Measurements from ENCODE around the gene CYP26C1.

The CYP26C1 gene

DNA sequence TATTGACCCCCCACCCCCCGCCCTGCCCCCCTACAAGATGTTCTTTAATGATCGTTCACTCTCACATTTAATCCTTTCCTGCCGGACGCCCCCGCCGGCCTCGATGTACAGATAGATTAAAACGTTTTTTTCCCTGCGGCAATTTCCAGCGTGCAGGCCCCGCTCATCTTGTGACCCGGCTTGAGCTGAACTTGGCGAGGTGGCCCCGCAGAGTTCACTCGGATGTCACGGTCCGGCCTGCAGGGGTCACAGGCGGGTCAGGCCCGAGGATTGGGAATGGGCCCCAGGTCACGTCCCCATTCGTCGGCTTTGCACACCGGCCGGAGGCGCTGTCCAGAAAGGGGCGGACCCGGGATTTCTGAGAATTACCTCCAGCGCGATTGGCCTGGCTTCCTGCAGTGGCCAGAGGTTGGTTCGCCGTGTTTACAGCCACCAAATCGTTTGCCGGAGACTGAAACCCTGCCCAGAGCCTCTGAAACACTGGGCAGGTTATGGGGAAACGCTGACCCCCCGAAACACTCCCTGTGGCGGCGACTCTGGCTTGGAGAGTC, 11.2 kb downstream of the CYP26C1 start:
- no peak overlapping the region for H3K4me3 ChIP-seq (ENCODE audit: low read length, poor library complexity, severe bottlenecking)
- peaks cover 13% of the 10 kb centered on the region for H3K4me1 ChIP-seq (ENCODE audit: insufficient read depth, low read length, poor library complexity, severe bottlenecking)
- no peak for TF ChIP-seq EZH2phosphoT487 (IDR thresholded peaks at IDR 0.05; ENCODE audit: borderline replicate concordance)
- no peak for TF ChIP-seq CTCF (conservative IDR thresholded peaks at IDR 0.05; ENCODE audit: low read length)
- no peaks in the 10 kb centered on the region for H3K9me3 ChIP-seq (ENCODE audit: insufficient read depth, low read depth, low read length)
- no peaks in the 10 kb centered on the region for H3K9me2 ChIP-seq (replicated peaks; ENCODE audit: low read depth, low read length)
- H2AFZ ChIP-seq (ENCODE audit: low read length), result no peak overlapping the region
- no peaks in the 10 kb centered on the region for H3K27me3 ChIP-seq (ENCODE audit: insufficient read depth, low read length, poor library complexity, severe bottlenecking)
- H3K79me2 ChIP-seq (ENCODE audit: insufficient read depth, low read length), result no peaks in the 10 kb centered on the region
- no peak overlapping the region for H3K4me2 ChIP-seq (ENCODE audit: low read depth, low read length, poor library complexity, severe bottlenecking)
- H3K36me3 ChIP-seq (ENCODE audit: insufficient read depth, low read length), result no peaks in the 10 kb centered on the region
- no peaks in the 10 kb centered on the region for H3F3A ChIP-seq (ENCODE audit: low read depth)
- H4K20me1 ChIP-seq (ENCODE audit: insufficient read depth, low read length, poor library complexity, severe bottlenecking), result no peaks in the 10 kb centered on the region
- H3K9ac ChIP-seq (ENCODE audit: low read depth, low read length, poor library complexity, severe bottlenecking), result no peak overlapping the region

GRCh38 chr10:93072225-93072712, 11.7 kb downstream of the CYP26C1 start:
- Histone ChIP-seq H3K4me3 (ENCODE audit: low read length, poor library complexity, severe bottlenecking) (no peak overlapping the region), H3K4me1 (ENCODE audit: insufficient read depth, low read length, poor library complexity, severe bottlenecking) (peaks cover 13% of the 10 kb centered on the region), H3K9ac (ENCODE audit: low read depth, low read length, poor library complexity, severe bottlenecking) (no peak overlapping the region), H3F3A (ENCODE audit: low read depth) (no peaks in the 10 kb centered on the region), H3K4me2 (ENCODE audit: low read depth, low read length, poor library complexity, severe bottlenecking) (no peak overlapping the region), H2AFZ (ENCODE audit: low read length) (no peak overlapping the region), H3K79me2 (ENCODE audit: insufficient read depth, low read length) (no peaks in the 10 kb centered on the region), H3K9me2 (replicated peaks; ENCODE audit: low read depth, low read length) (no peaks in the 10 kb centered on the region), H3K36me3 (ENCODE audit: insufficient read depth, low read length) (no peaks in the 10 kb centered on the region), H3K9me3 (ENCODE audit: insufficient read depth, low read depth, low read length) (no peaks in the 10 kb centered on the region), H4K20me1 (ENCODE audit: insufficient read depth, low read length, poor library complexity, severe bottlenecking) (no peaks in the 10 kb centered on the region), H3K27me3 (ENCODE audit: insufficient read depth, low read length, poor library complexity, severe bottlenecking) (no peaks in the 10 kb centered on the region)
- TF ChIP-seq EZH2phosphoT487 (IDR thresholded peaks at IDR 0.05; ENCODE audit: borderline replicate concordance), result no peak
- no peak for TF ChIP-seq CTCF (conservative IDR thresholded peaks at IDR 0.05; ENCODE audit: low read length)

DNA sequence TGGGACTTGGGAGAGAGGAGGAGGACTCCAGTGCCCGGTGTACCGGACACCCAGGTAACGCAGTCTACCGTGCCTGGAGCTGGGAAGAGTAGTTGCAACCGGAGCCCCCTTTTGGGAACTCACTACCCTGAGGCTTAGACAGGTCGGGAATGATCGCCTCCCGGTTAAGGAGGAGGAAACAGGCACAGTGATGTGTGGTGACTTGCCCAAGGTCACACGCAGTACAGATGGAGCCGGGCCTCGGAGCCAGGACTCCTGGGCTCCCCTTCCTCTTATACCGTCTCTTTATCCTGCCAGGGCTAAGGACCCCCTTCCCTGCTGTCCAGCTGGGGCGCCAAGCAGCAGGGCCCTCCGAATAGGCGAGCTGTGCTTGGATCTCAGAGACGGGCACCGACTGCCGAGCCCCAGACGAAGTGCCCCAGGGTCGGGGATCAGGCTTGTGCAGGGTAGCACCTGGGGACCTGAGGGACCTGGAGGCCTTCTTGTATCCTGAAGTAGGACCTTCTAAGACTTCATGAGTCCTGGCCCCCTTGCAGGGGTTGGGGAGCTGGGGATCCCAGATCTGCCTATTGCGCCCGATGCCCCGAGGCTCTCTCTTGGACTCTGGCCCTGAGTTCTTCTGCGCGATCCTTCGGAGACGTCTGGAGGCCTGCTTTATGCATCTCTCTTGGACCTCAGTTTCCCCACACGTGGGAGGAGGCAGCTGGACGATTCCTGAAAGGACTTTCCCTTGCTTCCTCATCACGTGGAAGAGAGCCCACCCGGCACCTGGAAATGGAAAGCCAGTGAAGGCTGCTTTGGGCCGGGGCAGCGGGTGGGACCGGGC, 12.3 kb downstream of the CYP26C1 start:
- no peak for TF ChIP-seq CTCF (conservative IDR thresholded peaks at IDR 0.05; ENCODE audit: low read length)
- TF ChIP-seq EZH2phosphoT487 (IDR thresholded peaks at IDR 0.05; ENCODE audit: borderline replicate concordance), result no peak
- no peaks in the 10 kb centered on the region for H3K9me2 ChIP-seq (replicated peaks; ENCODE audit: low read depth, low read length)
- peak overlapping the region; percentile 88 for H3K4me3 ChIP-seq (ENCODE audit: low read length, poor library complexity, severe bottlenecking)
- H3K9me3 ChIP-seq (ENCODE audit: insufficient read depth, low read depth, low read length), result no peaks in the 10 kb centered on the region
- H3K4me1 ChIP-seq (ENCODE audit: insufficient read depth, low read length, poor library complexity, severe bottlenecking), result peaks cover 13% of the 10 kb centered on the region
- H3K4me2 ChIP-seq (ENCODE audit: low read depth, low read length, poor library complexity, severe bottlenecking), result peak overlapping the region; percentile 76
- no peaks in the 10 kb centered on the region for H3K27me3 ChIP-seq (ENCODE audit: insufficient read depth, low read length, poor library complexity, severe bottlenecking)
- H3K36me3 ChIP-seq (ENCODE audit: insufficient read depth, low read length), result no peaks in the 10 kb centered on the region
- H3K9ac ChIP-seq (ENCODE audit: low read depth, low read length, poor library complexity, severe bottlenecking), result peak overlapping the region; percentile 76
- no peaks in the 10 kb centered on the region for H3K79me2 ChIP-seq (ENCODE audit: insufficient read depth, low read length)
- H2AFZ ChIP-seq (ENCODE audit: low read length), result peak overlapping the region; percentile 99
- H4K20me1 ChIP-seq (ENCODE audit: insufficient read depth, low read length, poor library complexity, severe bottlenecking), result no peaks in the 10 kb centered on the region
- no peaks in the 10 kb centered on the region for H3F3A ChIP-seq (ENCODE audit: low read depth)

Measured in Loucy (cell line).